ENCODE results near the gene PLAC8.

DNA sequence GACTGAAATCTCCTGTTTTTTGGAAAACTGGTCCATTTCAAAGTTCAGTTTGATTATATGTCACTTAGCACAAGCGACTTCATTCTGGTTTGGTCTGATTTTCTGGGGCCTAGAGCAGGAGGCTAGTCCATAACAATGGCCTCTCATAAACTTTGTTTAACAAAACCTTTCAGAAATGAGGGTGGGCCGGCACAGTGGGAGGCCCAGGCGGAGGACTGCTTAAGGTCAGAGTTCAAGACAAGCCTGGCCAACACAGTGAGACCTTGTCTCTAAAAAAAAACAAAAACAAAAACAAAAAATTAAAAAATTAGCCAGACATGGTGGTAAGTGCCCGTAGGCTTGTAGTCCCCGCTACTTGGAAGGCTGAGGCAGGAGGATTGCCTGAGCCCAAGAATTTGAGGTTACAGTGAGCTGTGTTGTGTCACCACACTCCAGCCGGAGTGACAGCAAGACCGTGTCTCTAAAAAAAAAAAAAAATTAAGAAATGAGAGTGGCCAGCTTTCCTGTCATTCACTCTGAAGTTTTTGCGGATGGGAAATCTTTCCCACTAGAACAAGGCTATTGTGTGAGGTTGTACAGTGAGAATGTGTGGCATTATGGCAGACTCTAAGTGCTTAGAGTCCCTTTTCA lies 1.2 kb upstream of the PLAC8 start:
- no peak for TF ChIP-seq POLR2A (IDR thresholded peaks at IDR 0.05)
- TF ChIP-seq, protein P1, sequence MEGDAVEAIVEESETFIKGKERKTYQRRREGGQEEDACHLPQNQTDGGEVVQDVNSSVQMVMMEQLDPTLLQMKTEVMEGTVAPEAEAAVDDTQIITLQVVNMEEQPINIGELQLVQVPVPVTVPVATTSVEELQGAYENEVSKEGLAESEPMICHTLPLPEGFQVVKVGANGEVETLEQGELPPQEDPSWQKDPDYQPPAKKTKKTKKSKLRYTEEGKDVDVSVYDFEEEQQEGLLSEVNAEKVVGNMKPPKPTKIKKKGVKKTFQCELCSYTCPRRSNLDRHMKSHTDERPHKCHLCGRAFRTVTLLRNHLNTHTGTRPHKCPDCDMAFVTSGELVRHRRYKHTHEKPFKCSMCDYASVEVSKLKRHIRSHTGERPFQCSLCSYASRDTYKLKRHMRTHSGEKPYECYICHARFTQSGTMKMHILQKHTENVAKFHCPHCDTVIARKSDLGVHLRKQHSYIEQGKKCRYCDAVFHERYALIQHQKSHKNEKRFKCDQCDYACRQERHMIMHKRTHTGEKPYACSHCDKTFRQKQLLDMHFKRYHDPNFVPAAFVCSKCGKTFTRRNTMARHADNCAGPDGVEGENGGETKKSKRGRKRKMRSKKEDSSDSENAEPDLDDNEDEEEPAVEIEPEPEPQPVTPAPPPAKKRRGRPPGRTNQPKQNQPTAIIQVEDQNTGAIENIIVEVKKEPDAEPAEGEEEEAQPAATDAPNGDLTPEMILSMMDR (IDR thresholded peaks at IDR 0.05) = no peak
